ENCODE data around the gene NOTCH1. TPM values are rescaled to one million over a fixed set of nuclear protein-coding genes. Genes with fewer than 3 reads are reported as not detected.

NOTCH1 gene
- total RNA-seq, 3 donors from 2014 or later = 12.6 to 33.8 (median 21.1) TPM

DNA sequence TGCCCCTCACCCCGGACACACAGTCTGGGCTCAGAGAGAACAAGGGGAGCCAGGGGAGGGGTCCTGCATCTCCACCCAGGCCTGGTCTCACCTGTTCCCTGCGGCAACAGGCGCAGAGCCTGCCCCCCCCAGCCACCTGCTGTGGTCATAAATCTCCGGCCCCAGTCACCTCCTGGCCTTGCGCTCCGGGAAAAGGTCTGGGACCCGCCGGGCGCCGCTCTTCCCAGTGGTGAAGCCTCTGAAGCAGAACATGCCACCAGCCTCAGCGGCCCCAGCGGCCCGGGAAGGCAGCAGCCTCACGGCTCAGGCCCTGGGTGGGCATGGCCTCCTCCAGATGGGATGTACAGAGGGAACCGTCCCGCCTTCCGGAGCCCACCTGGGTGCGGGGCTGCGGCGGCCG lies 20.6 kb downstream of the NOTCH1 start:
- no peak overlapping the region for H3K27ac ChIP-seq
- DNase-seq (ENCODE audit: low spot score in 2 of 2) = no peak
- H3K4me3 ChIP-seq = no peak overlapping the region
- intact Hi-C loops (cut with DNase I; ENCODE audit: low total_unique reads) = no loop called here
- H3K4me1 ChIP-seq = no peaks in the 10 kb centered on the region
- no peaks in the 10 kb centered on the region for H3K9me3 ChIP-seq
- H3K36me3 ChIP-seq = no peaks in the 10 kb centered on the region
- H3K27me3 ChIP-seq = no peaks in the 10 kb centered on the region
- TF ChIP-seq, protein P1, sequence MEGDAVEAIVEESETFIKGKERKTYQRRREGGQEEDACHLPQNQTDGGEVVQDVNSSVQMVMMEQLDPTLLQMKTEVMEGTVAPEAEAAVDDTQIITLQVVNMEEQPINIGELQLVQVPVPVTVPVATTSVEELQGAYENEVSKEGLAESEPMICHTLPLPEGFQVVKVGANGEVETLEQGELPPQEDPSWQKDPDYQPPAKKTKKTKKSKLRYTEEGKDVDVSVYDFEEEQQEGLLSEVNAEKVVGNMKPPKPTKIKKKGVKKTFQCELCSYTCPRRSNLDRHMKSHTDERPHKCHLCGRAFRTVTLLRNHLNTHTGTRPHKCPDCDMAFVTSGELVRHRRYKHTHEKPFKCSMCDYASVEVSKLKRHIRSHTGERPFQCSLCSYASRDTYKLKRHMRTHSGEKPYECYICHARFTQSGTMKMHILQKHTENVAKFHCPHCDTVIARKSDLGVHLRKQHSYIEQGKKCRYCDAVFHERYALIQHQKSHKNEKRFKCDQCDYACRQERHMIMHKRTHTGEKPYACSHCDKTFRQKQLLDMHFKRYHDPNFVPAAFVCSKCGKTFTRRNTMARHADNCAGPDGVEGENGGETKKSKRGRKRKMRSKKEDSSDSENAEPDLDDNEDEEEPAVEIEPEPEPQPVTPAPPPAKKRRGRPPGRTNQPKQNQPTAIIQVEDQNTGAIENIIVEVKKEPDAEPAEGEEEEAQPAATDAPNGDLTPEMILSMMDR (IDR thresholded peaks at IDR 0.05) = no peak
- TF ChIP-seq POLR2AphosphoS5 (IDR thresholded peaks at IDR 0.05) = no peak
- TF ChIP-seq POLR2A (IDR thresholded peaks at IDR 0.05) = no peak

DNA sequence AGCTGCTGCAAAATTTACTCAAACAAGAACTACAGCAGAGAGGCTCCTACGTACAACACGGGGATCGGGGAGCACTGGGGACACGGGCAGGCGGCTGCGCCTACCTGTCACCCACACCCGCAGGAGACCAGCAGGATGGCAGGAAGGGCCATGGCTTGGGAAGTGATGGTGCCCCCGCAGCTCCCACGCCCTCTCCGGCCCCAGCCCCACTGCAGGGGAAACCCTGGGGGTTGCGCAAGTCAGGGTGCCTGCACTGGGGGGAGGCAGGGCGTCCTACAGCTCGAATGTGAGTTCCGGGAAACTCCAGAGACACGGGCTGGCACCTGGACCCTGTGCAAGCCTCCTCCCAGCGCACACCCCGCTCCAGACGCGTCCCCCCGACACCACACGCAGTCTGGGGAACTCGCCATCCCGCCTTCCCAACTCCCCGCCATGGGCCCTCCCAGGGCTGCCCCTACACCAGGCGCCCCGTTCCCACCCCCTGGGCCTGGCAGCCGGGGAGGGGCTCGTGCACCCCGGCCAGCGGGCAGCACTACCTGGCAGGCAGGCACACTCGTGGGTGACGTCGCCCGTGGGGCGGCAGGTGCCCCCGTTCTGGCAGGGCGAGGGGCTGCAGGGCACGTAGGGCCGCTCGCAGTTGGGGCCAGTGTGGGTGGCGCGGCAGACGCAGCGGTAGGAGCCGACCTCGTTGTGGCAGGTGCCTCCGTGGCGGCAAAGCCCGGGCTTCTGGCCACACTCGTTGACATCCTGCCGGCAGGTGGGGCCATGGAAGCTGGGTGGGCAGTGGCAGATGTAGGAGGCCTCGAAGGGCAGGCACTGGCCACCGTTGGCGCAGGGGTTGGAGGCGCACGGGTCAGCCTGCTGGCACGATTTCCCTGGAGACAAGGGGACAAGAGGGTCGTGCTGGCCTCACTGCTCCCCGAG lies 23.3 kb downstream of the NOTCH1 start:
- no peaks in the 10 kb centered on the region for H3K4me1 ChIP-seq
- intact Hi-C loops (cut with DNase I; ENCODE audit: low total_unique reads) = no loop called here
- DNase-seq (ENCODE audit: low spot score in 2 of 2) = no peak
- no peaks in the 10 kb centered on the region for H3K9me3 ChIP-seq
- H3K27ac ChIP-seq = no peak overlapping the region
- H3K27me3 ChIP-seq = no peaks in the 10 kb centered on the region
- no peaks in the 10 kb centered on the region for H3K36me3 ChIP-seq
- no peak for TF ChIP-seq POLR2A (IDR thresholded peaks at IDR 0.05)
- TF ChIP-seq POLR2AphosphoS5 (IDR thresholded peaks at IDR 0.05) = no peak
- TF ChIP-seq, protein P1 (IDR thresholded peaks at IDR 0.05) = no peak
- H3K4me3 ChIP-seq = no peak overlapping the region

DNA sequence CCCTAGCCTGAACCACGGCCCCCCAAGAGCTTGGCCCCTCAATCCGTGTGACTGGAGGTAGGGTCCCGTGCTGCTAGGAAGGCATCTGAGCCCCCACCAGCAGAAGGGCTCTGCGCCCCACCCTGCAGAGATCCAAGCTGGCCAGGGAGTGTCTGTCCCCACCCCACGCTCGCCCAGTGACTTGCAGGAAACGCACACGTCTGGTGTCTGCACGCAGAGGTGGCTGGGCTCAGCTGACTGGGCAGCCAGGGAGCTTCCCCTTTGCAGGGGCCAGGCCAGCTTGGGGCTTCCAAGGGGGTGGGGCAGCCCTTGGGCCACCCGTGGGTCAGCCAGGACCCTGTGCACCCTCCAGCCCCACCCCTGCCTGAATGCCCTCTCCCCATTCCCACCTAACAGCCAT lies 24.3 kb downstream of the NOTCH1 start:
- TF ChIP-seq, protein P1 (IDR thresholded peaks at IDR 0.05) = no peak
- TF ChIP-seq POLR2AphosphoS5 (IDR thresholded peaks at IDR 0.05) = no peak
- no peak for TF ChIP-seq POLR2A (IDR thresholded peaks at IDR 0.05)
- Histone ChIP-seq H3K4me1 (no peaks in the 10 kb centered on the region), H3K27ac (peak overlapping the region in 1 of 2 donors; percentile 11), H3K4me3 (no peak overlapping the region), H3K9me3 (no peaks in the 10 kb centered on the region), H3K27me3 (no peaks in the 10 kb centered on the region), H3K36me3 (no peaks in the 10 kb centered on the region)
- no peak for DNase-seq (ENCODE audit: low spot score in 2 of 2)
- intact Hi-C loops (cut with DNase I; ENCODE audit: low total_unique reads) = no loop called here

DNA sequence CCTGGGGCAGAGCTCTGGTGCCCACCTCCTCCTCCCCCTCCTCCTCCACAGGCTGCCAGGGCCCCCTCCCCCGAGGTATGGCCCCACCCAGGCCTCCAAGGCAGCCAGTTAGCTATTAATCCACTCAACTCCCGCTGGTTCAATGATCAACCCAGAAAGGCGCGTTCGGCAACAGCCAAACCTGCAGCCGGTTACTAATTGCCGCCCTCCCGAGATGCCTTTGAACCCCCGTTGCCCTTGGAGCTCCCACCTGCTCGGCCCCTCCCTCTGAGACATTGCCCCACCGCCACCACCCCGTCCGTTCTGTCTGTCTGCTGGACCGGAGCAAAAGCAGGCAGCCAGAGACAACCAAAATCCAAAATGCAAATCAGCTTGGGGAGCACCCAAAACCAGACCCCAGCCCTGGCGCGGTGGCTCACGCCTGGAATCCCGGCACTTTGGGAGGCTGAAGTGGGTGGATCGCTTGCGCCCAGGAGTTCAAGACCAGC lies 25.8 kb downstream of the NOTCH1 start:
- no peak for TF ChIP-seq POLR2AphosphoS5 (IDR thresholded peaks at IDR 0.05)
- no peak for DNase-seq (ENCODE audit: low spot score in 2 of 2)
- Histone ChIP-seq H3K4me1 (no peaks in the 10 kb centered on the region), H3K27ac (no peak overlapping the region), H3K9me3 (no peaks in the 10 kb centered on the region), H3K36me3 (no peaks in the 10 kb centered on the region), H3K4me3 (no peak overlapping the region), H3K27me3 (no peaks in the 10 kb centered on the region)
- intact Hi-C loops (cut with DNase I; ENCODE audit: low total_unique reads) = no loop called here

DNA sequence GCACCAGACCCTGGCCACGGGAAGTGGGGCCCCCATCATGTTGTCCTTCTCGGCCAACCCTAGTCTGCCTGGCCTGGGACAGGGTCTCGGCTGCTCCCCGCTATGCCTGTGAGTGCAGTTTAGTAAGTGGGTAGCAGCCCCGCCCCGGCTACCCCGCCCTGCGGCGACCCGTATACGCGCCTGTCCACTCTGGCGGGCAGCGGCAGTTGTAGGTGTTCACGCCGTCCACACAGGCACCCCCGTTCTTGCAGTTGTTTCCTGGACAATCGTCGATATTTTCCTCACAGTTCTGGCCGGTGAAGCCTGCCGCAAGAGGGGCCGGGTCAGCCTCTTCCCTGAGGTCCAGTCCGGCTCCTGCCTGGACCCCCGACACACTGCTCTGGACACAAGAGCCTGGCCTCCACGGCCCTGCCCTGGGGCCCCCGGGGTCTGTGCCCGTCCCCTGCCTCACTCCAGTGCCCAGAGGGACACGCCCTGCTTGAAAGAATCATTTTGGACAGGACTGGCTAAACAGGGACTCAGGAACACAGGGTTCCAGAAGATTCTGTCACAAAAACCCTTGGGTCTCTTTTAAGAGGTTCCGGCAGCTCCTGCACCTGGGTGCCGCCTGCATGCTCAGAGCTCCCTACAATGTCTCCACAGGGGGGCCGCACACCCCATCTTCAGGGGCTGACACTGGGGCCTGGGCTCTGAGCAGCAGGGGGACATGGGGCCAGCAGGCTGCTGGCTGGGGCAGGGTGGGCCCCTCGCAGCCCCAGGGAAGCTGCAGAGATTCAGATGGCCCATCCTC lies 26.4 kb downstream of the NOTCH1 start:
- no peak for DNase-seq (ENCODE audit: low spot score in 2 of 2)
- Histone ChIP-seq H3K4me1 (no peaks in the 10 kb centered on the region), H3K4me3 (no peak overlapping the region), H3K27ac (no peak overlapping the region), H3K27me3 (no peaks in the 10 kb centered on the region), H3K36me3 (no peaks in the 10 kb centered on the region), H3K9me3 (no peaks in the 10 kb centered on the region)
- intact Hi-C loops (cut with DNase I; ENCODE audit: low total_unique reads) = no loop called here
- TF ChIP-seq, protein P1 (IDR thresholded peaks at IDR 0.05) = no peak
- TF ChIP-seq POLR2A (IDR thresholded peaks at IDR 0.05) (no peak), POLR2AphosphoS5 (IDR thresholded peaks at IDR 0.05) (no peak)
